Lower lobe of right lung (tissue), 2 donors: ENCODE results near the gene PRADC1. TPM values are rescaled to one million over a fixed set of nuclear protein-coding genes. Genes with fewer than 3 reads are reported as not detected.

ENCODE experiments used
- ATAC-seq, 2 donors: fragments of 200-7000 bp; cut with Tn5 transposase; one replicate each; pipeline ENCODE4 v1.9.1; 2020 to 2022; ENCODE audit warnings: mild to moderate bottlenecking in 2 of 2, moderate library complexity in 2 of 2
- DNase-seq: peaks from one replicate; pipeline ENCODE4 v3.0.0-alpha.2; 2020
- H3K27ac ChIP-seq: fragments of 200-600 bp; one replicate; pipeline ENCODE4 v1.8.0; 2022
- H3K27me3 ChIP-seq: fragments of 200-600 bp; one replicate; pipeline ENCODE4 v1.8.0; 2022; ENCODE audit warnings: low read depth
- H3K36me3 ChIP-seq: fragments of 200-600 bp; one replicate; pipeline ENCODE4 v1.8.0; 2022; ENCODE audit warnings: mild to moderate bottlenecking
- H3K4me1 ChIP-seq: fragments of 200-600 bp; one replicate; pipeline ENCODE4 v1.8.0; 2022
- H3K4me3 ChIP-seq: fragments of 200-600 bp; one replicate; pipeline ENCODE4 v1.8.0; 2022; ENCODE audit warnings: mild to moderate bottlenecking
- H3K9me3 ChIP-seq: fragments of 200-600 bp; one replicate; pipeline ENCODE4 v1.8.0; 2022
- intact Hi-C: fragments of 100-400 bp; cut with DNase I; formaldehyde crosslinking; loops from one replicate; pipeline ENCODE4 v1.11.0; 2022
- total RNA-seq: library from RNA; stranded (reverse); fragmentation: NEBNext Ultra II Directional; extraction: Animal tissue kit (Norgen Biotek cat#: 25700); gene quantifications from one replicate; pipeline ENCODE4 v1.2.1, GENCODE V29; 2021
- TF ChIP-seq, protein P1 (sequence below): fragments of 200-600 bp; IDR thresholded peaks from one replicate; pipeline ENCODE4 v1.8.0; 2022; ENCODE audit warnings: antibody characterized with exemption, mild to moderate bottlenecking
- donor health status: DM: no; HTN: yes; CAD: no; lungs with severe emphysema.

PRADC1 gene
- total RNA-seq, 1 donor from 2014 or later: 14.8 TPM

GRCh38 chr2:73268830-73269685, 36.0 kb upstream of the PRADC1 start:
- TF ChIP-seq, protein P1, sequence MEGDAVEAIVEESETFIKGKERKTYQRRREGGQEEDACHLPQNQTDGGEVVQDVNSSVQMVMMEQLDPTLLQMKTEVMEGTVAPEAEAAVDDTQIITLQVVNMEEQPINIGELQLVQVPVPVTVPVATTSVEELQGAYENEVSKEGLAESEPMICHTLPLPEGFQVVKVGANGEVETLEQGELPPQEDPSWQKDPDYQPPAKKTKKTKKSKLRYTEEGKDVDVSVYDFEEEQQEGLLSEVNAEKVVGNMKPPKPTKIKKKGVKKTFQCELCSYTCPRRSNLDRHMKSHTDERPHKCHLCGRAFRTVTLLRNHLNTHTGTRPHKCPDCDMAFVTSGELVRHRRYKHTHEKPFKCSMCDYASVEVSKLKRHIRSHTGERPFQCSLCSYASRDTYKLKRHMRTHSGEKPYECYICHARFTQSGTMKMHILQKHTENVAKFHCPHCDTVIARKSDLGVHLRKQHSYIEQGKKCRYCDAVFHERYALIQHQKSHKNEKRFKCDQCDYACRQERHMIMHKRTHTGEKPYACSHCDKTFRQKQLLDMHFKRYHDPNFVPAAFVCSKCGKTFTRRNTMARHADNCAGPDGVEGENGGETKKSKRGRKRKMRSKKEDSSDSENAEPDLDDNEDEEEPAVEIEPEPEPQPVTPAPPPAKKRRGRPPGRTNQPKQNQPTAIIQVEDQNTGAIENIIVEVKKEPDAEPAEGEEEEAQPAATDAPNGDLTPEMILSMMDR: no peak
- Histone ChIP-seq H3K27me3 (peaks cover 39% of the 10 kb centered on the region), H3K9me3 (no peaks in the 10 kb centered on the region), H3K36me3 (no peaks in the 10 kb centered on the region), H3K4me1 (no peaks in the 10 kb centered on the region), H3K4me3 (peak overlapping the region; percentile 24), H3K27ac (no peak overlapping the region)
- ATAC-seq: peak; percentile 43 to 60
- intact Hi-C loops: no loop called here
- DNase-seq: no peak

DNA sequence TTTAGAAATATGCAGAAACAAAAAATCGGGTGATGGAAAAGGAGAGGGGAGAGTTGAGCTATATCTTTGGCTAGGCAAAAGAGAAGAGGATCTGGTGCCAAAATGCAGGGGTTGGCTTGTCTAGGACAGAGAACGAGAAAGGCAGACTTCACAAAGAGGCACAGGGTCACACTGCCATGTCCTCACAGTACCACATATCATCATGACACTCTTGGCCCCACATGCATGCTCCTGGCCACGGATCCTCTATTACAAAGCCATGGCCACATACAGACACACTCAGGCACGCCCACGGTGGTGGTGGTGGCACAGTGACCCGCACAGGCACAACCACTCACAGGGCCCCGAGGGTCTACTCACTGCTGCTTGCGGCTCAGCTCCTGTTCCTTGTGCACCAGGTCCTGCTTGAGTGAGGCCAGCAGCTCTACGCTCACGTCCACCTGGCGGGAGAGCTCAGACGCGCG, 35.4 kb upstream of the PRADC1 start:
- Histone ChIP-seq H3K4me1 (no peaks in the 10 kb centered on the region), H3K9me3 (no peaks in the 10 kb centered on the region), H3K27ac (no peak overlapping the region), H3K36me3 (no peaks in the 10 kb centered on the region), H3K27me3 (peaks cover 39% of the 10 kb centered on the region), H3K4me3 (no peak overlapping the region)
- no peak for ATAC-seq
- TF ChIP-seq, protein P1: no peak
- intact Hi-C loops: no loop called here
- no peak for DNase-seq

DNA sequence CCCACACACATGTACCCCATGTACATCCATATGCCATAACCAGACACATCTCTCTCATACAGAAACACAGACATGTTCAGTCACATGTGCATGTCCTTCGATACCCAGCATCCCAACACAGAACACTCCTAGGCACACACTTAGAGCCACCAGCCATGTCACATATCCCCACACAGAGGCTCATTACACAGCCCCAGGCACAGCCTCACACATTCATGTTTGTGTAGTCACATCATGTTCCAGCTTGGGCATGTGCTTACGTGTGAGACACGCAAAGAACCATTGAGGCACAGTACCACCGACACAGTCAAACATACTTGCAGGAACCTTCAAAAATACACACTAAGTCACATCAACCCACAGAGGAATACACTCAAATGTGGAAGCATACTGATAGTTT, 34.0 kb upstream of the PRADC1 start:
- Histone ChIP-seq H3K27me3 (peaks cover 39% of the 10 kb centered on the region), H3K9me3 (no peaks in the 10 kb centered on the region), H3K4me3 (no peak overlapping the region), H3K4me1 (no peaks in the 10 kb centered on the region), H3K36me3 (no peaks in the 10 kb centered on the region), H3K27ac (no peak overlapping the region)
- TF ChIP-seq, protein P1: no peak
- ATAC-seq: no peak
- intact Hi-C loops: no loop called here
- DNase-seq: no peak

DNA sequence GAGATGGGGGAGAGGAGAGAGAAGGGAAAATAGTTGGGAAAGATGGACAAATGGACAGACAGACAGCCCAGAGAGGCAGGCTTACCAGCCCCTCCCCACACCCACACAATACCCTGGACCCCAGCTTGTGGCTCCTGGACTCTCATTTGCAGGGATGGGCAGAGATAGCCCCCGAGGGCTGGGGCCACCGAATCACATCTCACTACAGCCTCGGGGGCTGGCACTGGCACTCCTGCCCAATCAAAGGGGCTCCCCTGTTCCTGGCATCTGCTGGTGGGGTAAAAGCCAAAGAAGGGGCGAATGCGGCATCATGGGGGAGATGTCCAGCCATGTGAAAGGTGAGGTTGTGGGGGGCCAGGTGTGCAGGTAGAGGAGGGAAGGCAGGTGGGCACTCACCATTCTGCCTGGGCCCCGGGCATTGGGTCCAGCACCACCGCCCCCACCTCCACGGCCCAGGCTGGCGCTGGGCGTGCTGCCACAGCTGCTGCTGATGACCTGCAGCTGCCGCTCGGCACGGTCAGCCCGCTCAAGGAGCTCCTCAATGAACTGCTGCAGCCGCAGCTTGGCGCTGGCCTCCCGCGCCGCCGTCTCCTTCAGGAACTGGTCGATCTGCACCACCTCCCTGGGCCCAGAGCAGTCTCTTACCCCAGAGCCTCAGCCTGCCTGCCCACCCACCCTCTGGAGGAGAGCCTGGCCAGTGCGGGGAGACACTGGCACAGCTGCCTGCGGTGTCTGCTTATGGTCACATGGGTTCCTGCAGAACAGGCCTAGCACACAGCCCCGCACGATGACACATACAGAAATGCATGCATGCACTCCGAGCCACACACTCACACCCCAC, 33.2 kb upstream of the PRADC1 start:
- no peak for ATAC-seq
- Histone ChIP-seq H3K36me3 (no peaks in the 10 kb centered on the region), H3K4me1 (no peaks in the 10 kb centered on the region), H3K27me3 (peaks cover 39% of the 10 kb centered on the region), H3K4me3 (no peak overlapping the region), H3K27ac (no peak overlapping the region), H3K9me3 (no peaks in the 10 kb centered on the region)
- no peak for DNase-seq
- intact Hi-C loops: no loop called here
- TF ChIP-seq, protein P1: no peak

- Histone ChIP-seq H3K4me3 (no peak overlapping the region), H3K9me3 (no peaks in the 10 kb centered on the region), H3K4me1 (no peaks in the 10 kb centered on the region), H3K27ac (no peak overlapping the region), H3K27me3 (peaks cover 32% of the 10 kb centered on the region), H3K36me3 (no peaks in the 10 kb centered on the region)
- TF ChIP-seq, protein P1: no peak
- DNase-seq: no peak
- intact Hi-C loops: no loop called here
- ATAC-seq: no peak
Measured at GRCh38 chr2:73265298-73266060, 32.4 kb upstream of the PRADC1 start.
